Stimulated activated CD4-positive, alpha-beta T cell treated with anti-CD3 and anti-CD28 coated beads, Interleukin-15, amount 100 ng/mL, for 24 hours (primary cell): ENCODE data around the gene GNRH2.
"Not testable (repeated sequence)": the region's sequence is repeated elsewhere in the genome, so short reads cannot be mapped to it uniquely, and the experiment has no call there.

Experiments
- DNase-seq: peaks from one replicate; pipeline ENCODE4 v3.0.0-alpha.2; 2020

Gene GNRH2

DNA sequence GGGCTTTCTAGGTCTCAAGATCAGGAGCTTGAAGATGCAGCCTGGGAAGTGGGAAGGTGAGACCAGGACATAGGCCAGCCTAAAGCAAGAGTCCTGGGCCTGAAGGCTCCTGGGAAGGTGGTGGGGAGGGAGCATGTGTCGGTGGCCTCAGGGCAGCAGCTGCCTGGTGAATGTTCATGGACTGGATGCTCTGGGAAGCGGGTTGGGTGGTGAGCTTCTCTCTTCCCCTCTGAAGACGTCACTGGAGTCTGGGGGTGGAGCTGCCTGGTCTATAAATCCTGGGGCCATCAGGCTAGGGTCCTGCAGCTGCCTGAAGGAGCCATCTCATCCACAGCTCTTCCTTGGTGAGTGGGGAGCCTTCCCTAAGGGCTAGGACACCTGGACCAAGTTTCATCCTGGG, at the start of gene GNRH2:
GNRH2 (plus strand) TSS at position 301 of the 400 bp plus-strand sequence. CDS start 793 bp downstream, outside the sequence.
- no peak for DNase-seq

DNA sequence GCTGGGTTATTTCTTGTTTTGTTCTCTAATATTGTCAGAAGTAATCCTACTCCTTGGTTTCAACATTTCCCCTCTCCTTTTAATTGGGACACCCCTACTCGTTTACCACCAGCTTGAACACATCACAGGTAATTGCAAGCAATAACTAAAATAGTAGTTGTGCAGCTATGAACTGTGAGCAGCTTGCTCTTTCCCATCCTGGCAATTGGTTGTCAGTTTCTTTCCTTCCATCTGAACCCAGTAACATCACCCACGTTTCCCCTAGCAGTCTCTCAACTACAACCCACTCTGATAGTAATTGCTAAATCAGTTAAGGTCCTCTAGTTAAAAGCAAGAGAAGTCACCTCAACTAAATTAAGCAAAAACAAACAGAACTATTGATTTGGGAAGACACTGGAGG, 47.6 kb upstream of the GNRH2 start:
- DNase-seq: no peak

DNA sequence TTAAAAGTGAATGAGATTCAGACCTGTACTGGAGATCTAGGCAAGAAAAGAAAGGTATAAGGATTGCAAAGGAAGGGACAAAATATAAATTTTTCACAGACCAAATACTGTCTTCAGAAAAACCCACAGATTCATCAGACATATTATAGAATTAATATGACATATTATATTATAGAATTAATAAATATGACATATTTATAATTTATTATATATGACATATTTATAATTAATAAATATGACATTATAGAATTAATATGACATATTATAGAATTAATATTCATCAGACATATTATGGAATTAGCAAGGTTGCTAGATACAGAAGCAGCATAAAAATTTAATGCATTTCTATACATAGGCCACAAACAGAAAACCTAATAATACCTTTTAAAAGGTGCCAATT, 44.7 kb upstream of the GNRH2 start:
- DNase-seq: no peak

DNA sequence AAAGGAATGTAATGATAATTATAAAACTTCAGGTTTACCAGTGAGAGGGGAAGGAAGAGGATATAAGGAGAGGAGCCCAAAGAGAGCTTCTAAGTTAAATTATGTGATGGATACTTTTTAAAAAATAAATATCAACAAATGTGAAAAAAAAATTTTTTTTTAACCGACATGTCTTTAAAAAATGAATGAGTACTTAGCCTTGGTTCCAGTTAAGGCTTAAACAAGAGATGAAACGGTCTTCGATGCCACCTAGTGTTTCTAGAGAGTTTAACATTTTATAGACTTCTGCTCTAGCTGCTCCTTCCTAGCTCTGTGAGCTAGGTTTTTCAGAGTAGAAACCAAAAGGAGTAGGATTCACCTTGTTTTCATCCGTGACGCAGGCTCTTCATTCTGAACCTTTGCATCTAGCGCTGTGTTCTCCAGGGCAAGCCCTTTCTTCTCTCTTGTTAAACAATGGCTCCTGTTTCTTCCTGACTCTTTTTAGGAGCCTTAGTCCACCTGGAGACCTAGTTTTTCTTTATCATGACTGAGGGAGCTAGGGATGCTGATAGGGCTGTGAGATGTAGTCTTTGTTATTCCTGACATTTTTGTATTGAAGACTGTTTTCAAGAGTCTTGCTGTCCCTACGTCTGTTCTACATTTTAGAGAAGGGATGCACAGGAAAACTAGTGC, 42.4 kb upstream of the GNRH2 start:
- DNase-seq: no peak

- no peak for DNase-seq
Observed at GRCh38 chr20:3003416-3003815, 40.0 kb upstream of the GNRH2 start.

- peak; percentile 41 for DNase-seq
Observed at GRCh38 chr20:3010985-3011723, 32.3 kb upstream of the GNRH2 start.

GRCh38 chr20:3011752-3012151, 31.7 kb upstream of the GNRH2 start:
- peak; percentile 53 for DNase-seq

DNA sequence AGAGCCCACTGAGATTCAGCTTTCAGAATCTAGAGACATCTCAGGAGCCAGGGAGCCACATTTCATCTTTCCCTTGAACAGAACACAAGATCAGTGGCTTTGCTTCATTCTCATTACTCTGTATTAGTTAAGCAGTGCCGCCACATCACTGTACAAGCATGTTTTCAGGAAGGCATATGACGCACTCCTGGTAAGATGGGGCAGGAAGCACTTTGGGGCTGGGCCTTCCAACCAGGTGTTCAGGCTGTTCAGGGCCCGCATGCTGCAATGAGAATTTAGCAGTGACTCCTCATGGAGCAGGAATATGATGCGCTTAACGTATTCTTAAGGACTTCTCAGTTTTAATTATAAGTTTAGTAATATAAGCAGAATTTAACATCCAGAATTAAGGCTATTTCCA, 29.7 kb upstream of the GNRH2 start:
- DNase-seq: no peak

- peak; percentile 41 for DNase-seq
Observed at GRCh38 chr20:3014179-3014578, 29.2 kb upstream of the GNRH2 start.

GRCh38 chr20:3014662-3015061, 28.8 kb upstream of the GNRH2 start:
- DNase-seq: peak; percentile 67

DNA sequence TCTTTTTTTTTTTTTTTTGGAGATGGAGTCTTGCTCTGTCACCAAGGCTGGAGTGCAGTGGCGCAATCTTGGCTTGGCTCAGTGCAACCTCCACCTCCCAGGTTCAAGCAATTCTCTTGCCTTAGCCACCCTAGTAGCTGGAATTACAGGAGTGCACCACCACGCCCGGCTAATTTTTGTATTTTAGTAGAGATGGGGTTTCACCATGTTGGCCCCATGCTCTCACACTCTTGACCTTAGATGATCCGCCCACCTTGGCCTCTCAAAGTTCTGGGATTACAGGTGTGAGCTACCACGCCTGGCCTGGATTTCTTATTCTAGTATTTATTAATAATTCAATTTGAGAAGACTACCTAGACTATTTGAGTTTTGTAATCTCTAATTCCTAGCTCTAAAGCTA, 28.1 kb upstream of the GNRH2 start:
- DNase-seq: peak; percentile 23

DNA sequence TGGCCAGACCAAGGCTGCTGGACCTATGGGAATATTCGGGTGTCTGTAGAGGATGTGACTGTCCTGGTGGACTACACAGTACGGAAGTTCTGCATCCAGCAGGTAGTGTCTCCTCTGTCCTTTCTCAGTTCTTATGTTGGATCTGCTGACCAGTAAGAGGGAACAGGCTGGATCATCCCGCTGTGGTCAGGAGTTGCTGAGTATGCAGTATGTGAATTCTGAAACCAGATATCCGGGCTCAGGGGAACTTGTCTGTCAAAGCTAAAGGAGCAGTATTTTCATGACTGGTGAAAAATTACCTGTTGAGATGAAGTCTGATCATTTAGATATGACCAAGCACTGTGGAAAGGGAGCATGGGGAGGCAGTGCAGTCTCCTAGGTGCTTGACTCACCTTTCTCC, 22.1 kb upstream of the GNRH2 start:
- DNase-seq: no peak

- no peak for DNase-seq
Observed at GRCh38 chr20:3021777-3022176, 21.6 kb upstream of the GNRH2 start.

DNA sequence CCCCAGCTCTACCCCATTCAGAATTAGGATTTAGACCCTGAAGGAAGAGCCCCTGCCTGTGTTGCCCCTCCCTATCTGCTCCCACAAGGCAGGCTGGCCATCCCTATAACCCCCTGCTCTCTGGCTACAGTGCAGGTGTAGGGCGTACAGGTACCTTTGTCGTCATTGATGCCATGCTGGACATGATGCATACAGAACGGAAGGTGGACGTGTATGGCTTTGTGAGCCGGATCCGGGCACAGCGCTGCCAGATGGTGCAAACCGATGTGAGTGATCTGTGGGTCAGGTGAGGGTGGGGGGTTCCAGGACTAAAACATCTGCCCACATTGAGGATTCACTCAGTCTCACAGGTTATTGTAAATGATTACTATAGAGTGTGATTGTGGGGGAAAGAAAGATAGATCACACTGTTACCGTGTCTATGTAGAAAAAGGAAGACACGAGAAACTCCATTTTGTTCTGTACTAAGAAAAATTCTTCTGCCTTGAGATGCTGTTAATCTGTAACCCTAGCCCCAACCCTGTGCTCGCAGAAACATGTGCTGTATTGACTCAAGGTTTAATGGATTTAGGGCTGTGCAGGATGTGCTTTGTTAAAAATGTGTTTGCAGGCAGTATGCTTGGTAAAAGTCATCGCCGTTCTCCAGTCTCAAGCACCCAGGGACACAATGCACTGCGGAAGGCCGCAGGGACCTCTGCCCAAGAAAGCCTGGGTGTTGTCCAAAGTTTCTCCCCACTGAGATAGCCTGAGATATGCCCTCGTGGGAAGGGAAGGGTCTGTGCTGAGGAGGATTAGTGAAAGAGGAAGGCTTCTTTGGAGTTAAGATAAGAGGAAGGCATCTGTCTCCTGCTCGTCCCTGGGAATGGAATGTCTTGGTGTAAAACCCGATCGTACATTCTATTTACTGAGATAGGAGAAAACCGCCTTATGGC, 20.6 kb upstream of the GNRH2 start:
- not testable (repeated sequence) for DNase-seq

GRCh38 chr20:3027987-3028386, 15.4 kb upstream of the GNRH2 start:
- no peak for DNase-seq

GRCh38 chr20:3031524-3032147, 11.8 kb upstream of the GNRH2 start:
- DNase-seq: no peak

GRCh38 chr20:3032624-3033023, 10.8 kb upstream of the GNRH2 start:
- DNase-seq: no peak

- no peak for DNase-seq
Observed at GRCh38 chr20:3037654-3038053, 5.8 kb upstream of the GNRH2 start.

DNA sequence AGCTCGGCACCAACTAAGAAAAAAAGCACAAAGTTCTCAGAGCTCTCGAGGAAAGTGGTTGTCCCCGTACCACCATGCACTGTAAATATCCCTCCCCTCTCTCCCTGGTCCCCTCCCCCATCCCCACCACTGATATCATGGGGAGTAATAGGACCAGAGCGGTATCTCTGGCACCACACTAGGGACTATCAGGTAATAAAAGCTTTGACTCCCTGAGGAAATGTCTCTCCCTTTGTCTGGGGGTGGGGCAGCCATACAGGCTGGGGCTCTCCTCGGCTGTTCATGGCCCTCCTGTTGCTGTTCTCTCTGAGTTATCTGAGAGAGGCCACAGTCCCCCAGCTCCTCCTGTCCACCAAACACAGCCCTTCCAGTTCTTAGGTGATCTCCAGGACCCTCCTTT, 5.0 kb upstream of the GNRH2 start:
- DNase-seq: no peak

DNA sequence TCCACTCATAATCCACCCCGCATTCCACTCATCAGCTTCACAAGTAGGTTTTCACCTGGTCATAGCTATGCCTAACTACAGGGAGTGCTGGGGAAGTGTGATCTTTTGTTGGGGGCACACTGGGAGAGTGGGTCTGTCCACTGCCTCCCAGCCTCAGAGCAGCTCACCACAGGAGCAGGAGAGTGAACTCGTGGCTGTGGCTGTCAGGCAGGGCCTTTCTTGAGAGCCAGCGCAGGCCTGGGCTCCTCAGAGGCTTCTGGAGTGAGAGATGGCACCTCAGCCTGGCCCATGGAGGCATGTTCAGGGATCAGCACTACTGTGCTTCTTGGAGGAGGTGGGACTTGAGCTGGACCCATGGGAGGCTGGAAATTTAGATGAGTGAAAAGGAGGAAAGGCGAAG, 4.0 kb upstream of the GNRH2 start:
- no peak for DNase-seq

DNA sequence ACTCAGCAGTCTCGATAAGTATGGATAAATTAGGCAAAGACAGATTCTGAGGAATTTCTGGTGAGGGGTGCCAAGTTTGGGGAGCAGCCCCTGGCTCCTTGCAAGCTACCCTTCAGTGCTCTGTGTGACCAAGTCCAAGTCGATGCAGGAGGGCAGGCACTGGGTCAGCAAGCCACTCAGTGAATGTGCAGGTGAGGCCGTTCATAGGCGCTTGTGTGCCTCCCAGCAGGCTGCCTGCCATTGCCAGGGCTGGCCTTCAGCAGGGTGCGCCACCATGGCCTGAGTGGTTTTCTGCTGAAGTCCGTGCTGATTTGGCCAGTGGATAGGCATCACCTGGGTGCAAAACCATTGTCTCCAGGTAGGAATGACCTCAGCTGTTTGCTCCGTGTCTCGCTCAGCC, 3.3 kb upstream of the GNRH2 start:
- no peak for DNase-seq

DNA sequence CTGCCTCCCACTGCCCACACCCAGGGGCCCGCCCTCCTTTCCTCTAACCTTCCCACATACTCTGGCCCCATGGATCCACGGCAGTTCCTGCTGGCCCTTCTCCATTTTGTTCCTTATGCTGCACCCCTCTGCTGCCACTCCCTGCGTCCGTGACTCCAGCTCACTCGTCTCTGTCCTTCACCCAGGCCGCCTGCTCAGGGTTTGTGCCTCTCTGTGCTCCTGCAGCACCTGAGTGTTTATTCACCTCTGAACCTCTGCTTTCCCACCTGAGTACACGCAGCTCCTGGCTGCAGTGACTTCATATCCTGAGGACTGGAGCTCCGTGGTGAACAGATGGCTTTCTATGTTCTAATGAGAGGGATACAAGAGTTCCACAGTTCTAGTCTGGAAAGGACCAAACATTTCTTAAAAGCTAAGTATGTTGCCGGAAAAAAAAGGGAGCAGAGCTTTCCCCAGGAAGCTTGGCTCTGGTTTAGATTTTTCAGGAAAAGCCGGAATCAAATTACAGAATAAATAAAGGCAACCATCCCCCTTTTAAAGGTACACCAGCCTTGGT, 1.5 kb upstream of the GNRH2 start:
- no peak for DNase-seq

DNA sequence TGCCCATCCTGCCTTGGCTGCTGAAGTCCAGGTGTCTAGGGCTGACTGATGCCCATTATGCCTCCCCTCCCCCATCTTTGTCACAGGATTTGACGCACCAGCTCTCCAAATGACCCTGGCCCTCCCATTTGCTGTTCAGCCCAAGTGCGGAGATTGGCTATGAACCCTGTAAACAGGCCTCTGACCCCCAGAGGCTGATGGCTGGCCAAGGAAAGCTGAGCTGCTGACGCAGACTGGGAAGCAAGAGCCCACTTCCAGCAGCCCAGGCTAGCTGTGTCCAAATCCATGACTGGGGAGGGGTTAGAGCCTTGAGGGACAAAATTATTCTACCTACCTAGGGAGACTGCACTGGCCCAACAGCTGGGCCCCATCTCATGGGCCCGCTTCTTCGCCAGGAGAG, 797 bp upstream of the GNRH2 start:
- DNase-seq: no peak
